WTC11 (cell line): ENCODE data around the gene NINJ2. TPM values are rescaled to one million over a fixed set of nuclear protein-coding genes. Genes with fewer than 3 reads are reported as not detected.

ENCODE experiments used
- ATAC-seq: fragments of 200-7000 bp; cut with Tn5 transposase; 2 replicates; pipeline ENCODE4 v1.10.0; 2021; ENCODE audit warnings: mild to moderate bottlenecking, moderate library complexity
- CTCF ChIA-PET: fragments of 300-600 bp; sonication (Branson Sonifier 250); formaldehyde crosslinking; loops from one replicate; lab custom pipeline; 2021; ENCODE audit warnings: antibody characterized with exemption; lab: Charles Lee
- POLR2A ChIA-PET: fragments of 350-600 bp; sonication (Branson Sonifier 250); formaldehyde crosslinking; loops from one replicate; lab custom pipeline; 2021; ENCODE audit warnings: antibody characterized with exemption; lab: Charles Lee
- DNase-seq: peaks from one replicate; pipeline ENCODE4 v3.0.0; 2021; ENCODE audit warnings: low spot score
- H3K27ac Mint-ChIP-seq: 2 replicates; pipeline ENCODE4 v1.8.0; 2021; ENCODE audit warnings: mixed read lengths
- H3K27me3 Mint-ChIP-seq: 2 replicates; pipeline ENCODE4 v1.8.0; 2021; ENCODE audit warnings: low read depth, mild to moderate bottlenecking, moderate library complexity, mixed read lengths
- H3K36me3 Mint-ChIP-seq: 2 replicates; pipeline ENCODE4 v1.8.0; 2021; ENCODE audit warnings: mixed read lengths
- H3K4me1 Mint-ChIP-seq: 2 replicates; pipeline ENCODE4 v1.8.0; 2022; ENCODE audit warnings: mixed read lengths
- H3K4me3 Mint-ChIP-seq: 2 replicates; pipeline ENCODE4 v1.8.0; 2021; ENCODE audit warnings: mild to moderate bottlenecking, moderate library complexity, mixed read lengths
- H3K9me3 Mint-ChIP-seq: 2 replicates; pipeline ENCODE4 v1.8.0; 2021; ENCODE audit warnings: mixed read lengths
- CBFB ChIP-seq: sonication (generic); formaldehyde crosslinking; IDR thresholded peaks from 2 replicates; pipeline ENCODE4 v1.8.1; 2022; ENCODE audit warnings: mild to moderate bottlenecking, low read depth, missing genetic modification reagents
- EMX1 ChIP-seq: fragments of 250-450 bp; sonication (Bioruptor Pico); IDR thresholded peaks from 2 replicates; pipeline ENCODE4 v1.8.0; 2021; ENCODE audit warnings: mild to moderate bottlenecking
- FOXP1 ChIP-seq: sonication (generic); formaldehyde crosslinking; IDR thresholded peaks from 2 replicates; pipeline ENCODE4 v1.8.0; 2022; ENCODE audit warnings: missing genetic modification reagents, mild to moderate bottlenecking, moderate library complexity, borderline replicate concordance
- GRHL2 ChIP-seq: fragments of 250-450 bp; sonication (Bioruptor Pico); IDR thresholded peaks from 2 replicates; pipeline ENCODE4 v1.8.0; 2022; ENCODE audit warnings: mild to moderate bottlenecking, moderate library complexity; ENCODE audit not compliant: insufficient replicate concordance, severe bottlenecking
- HMGA2 ChIP-seq: fragments of 250-450 bp; sonication (Bioruptor Pico); IDR thresholded peaks from 2 replicates; pipeline ENCODE4 v1.4.0; 2021; ENCODE audit warnings: mild to moderate bottlenecking, moderate library complexity
- IRF2 ChIP-seq: sonication (generic); formaldehyde crosslinking; IDR thresholded peaks from 2 replicates; pipeline ENCODE4 v1.8.0; 2022; ENCODE audit warnings: low read depth, missing genetic modification reagents, borderline replicate concordance
- MXD4 ChIP-seq: fragments of 250-450 bp; sonication (Bioruptor Pico); IDR thresholded peaks from 2 replicates; pipeline ENCODE4 v1.8.0; 2021; ENCODE audit warnings: mild to moderate bottlenecking, moderate library complexity, borderline replicate concordance
- MYBL2 ChIP-seq: sonication (generic); formaldehyde crosslinking; IDR thresholded peaks from 2 replicates; pipeline ENCODE4 v1.8.1; 2023; ENCODE audit warnings: mild to moderate bottlenecking, moderate library complexity, missing genetic modification reagents
- NFE2L1 ChIP-seq: sonication (generic); formaldehyde crosslinking; IDR thresholded peaks from 2 replicates; pipeline ENCODE4 v1.8.1; 2023; ENCODE audit warnings: missing genetic modification reagents
- RELA ChIP-seq: sonication (generic); formaldehyde crosslinking; IDR thresholded peaks from 2 replicates; pipeline ENCODE4 v1.8.1; 2022; ENCODE audit warnings: missing genetic modification reagents, mild to moderate bottlenecking, borderline replicate concordance
- SMAD4 ChIP-seq: sonication (generic); formaldehyde crosslinking; IDR thresholded peaks from 2 replicates; pipeline ENCODE4 v1.8.0; 2022; ENCODE audit warnings: mild to moderate bottlenecking, missing genetic modification reagents
- SP1 ChIP-seq: sonication (generic); formaldehyde crosslinking; conservative IDR thresholded peaks from 2 replicates; pipeline ENCODE4 v1.8.1; 2022; ENCODE audit warnings: missing genetic modification reagents
- TEAD1 ChIP-seq: sonication (generic); formaldehyde crosslinking; IDR thresholded peaks from 2 replicates; pipeline ENCODE4 v1.8.0; 2022; ENCODE audit warnings: mild to moderate bottlenecking, missing genetic modification reagents
- ZNF121 ChIP-seq: sonication (generic); formaldehyde crosslinking; IDR thresholded peaks from 2 replicates; pipeline ENCODE4 v1.8.0; 2023; ENCODE audit warnings: missing genetic modification reagents
- ZNF138 ChIP-seq: sonication (generic); formaldehyde crosslinking; conservative IDR thresholded peaks from 2 replicates; pipeline ENCODE4 v1.8.1; 2022; ENCODE audit warnings: mild to moderate bottlenecking, moderate library complexity, missing genetic modification reagents
- ZNF219 ChIP-seq: sonication (generic); formaldehyde crosslinking; IDR thresholded peaks from 2 replicates; pipeline ENCODE4 v1.8.0; 2023; ENCODE audit warnings: missing genetic modification reagents, mild to moderate bottlenecking, borderline replicate concordance
- ZNF317 ChIP-seq: sonication (generic); formaldehyde crosslinking; IDR thresholded peaks from 2 replicates; pipeline ENCODE4 v1.8.1; 2023; ENCODE audit warnings: low read depth, mild to moderate bottlenecking, moderate library complexity, missing genetic modification reagents, borderline replicate concordance
- ZNF396 ChIP-seq: fragments of 250-450 bp; sonication (Bioruptor Pico); IDR thresholded peaks from 2 replicates; pipeline ENCODE4 v1.8.0; 2021; ENCODE audit warnings: mild to moderate bottlenecking, moderate library complexity, borderline replicate concordance
- total RNA-seq: library from RNA; stranded (reverse); gene quantifications from 3 replicates; pipeline ENCODE4 v1.2.3, GENCODE V29; 2021
- TF ChIP-seq, protein P1 (sequence below): sonication (generic); formaldehyde crosslinking; IDR thresholded peaks from 2 replicates; pipeline ENCODE4 v1.8.0; 2022; ENCODE audit warnings: missing genetic modification reagents
- TF ChIP-seq, protein P2 (sequence below): fragments of 250-450 bp; sonication (Bioruptor Pico); IDR thresholded peaks from 2 replicates; pipeline ENCODE4 v1.9.0; 2021; ENCODE audit warnings: moderate library complexity, mild to moderate bottlenecking, inconsistent platforms, borderline replicate concordance
- TF ChIP-seq, protein P3 (sequence below): sonication (generic); formaldehyde crosslinking; IDR thresholded peaks from 2 replicates; pipeline ENCODE4 v1.8.1; 2023; ENCODE audit warnings: mild to moderate bottlenecking, missing genetic modification reagents, moderate library complexity
- TF ChIP-seq, protein P4 (sequence below): fragments of 200-600 bp; IDR thresholded peaks from 2 replicates; pipeline ENCODE4 v1.8.0; 2022; ENCODE audit warnings: antibody characterized with exemption
- TF ChIP-seq, protein P5 (sequence below): sonication (generic); formaldehyde crosslinking; IDR thresholded peaks from 2 replicates; pipeline ENCODE4 v1.8.1; 2023; ENCODE audit warnings: mild to moderate bottlenecking, missing genetic modification reagents
- TF ChIP-seq, protein P6 (sequence below): fragments of 250-450 bp; sonication (Bioruptor Pico); IDR thresholded peaks from 2 replicates; pipeline ENCODE4 v1.9.0; 2021; ENCODE audit warnings: mild to moderate bottlenecking

The NINJ2 gene
- total RNA-seq, 1 experiment from 2014 or later = 0.42 TPM

DNA sequence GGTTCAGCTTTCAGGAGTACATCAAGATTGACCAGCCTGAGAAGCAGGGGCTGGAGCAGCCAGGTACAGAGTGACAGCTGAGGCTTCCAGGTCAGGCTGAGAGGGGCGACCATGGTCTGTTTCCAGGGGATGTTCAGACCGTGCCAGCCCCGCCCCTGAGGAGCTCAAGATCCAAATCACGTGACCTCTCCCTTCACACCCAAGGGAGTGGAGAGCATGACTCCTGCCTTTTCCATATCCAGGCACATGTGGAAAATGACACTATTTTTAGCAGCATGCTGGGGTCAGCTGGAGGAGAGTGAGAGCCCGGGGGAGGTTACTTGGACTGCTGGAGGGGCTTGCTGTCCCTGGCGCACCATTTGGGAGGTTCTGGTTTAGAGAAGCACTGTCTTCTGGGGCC lies 110.8 kb downstream of the NINJ2 start (continued):
- TF ChIP-seq, protein P1, sequence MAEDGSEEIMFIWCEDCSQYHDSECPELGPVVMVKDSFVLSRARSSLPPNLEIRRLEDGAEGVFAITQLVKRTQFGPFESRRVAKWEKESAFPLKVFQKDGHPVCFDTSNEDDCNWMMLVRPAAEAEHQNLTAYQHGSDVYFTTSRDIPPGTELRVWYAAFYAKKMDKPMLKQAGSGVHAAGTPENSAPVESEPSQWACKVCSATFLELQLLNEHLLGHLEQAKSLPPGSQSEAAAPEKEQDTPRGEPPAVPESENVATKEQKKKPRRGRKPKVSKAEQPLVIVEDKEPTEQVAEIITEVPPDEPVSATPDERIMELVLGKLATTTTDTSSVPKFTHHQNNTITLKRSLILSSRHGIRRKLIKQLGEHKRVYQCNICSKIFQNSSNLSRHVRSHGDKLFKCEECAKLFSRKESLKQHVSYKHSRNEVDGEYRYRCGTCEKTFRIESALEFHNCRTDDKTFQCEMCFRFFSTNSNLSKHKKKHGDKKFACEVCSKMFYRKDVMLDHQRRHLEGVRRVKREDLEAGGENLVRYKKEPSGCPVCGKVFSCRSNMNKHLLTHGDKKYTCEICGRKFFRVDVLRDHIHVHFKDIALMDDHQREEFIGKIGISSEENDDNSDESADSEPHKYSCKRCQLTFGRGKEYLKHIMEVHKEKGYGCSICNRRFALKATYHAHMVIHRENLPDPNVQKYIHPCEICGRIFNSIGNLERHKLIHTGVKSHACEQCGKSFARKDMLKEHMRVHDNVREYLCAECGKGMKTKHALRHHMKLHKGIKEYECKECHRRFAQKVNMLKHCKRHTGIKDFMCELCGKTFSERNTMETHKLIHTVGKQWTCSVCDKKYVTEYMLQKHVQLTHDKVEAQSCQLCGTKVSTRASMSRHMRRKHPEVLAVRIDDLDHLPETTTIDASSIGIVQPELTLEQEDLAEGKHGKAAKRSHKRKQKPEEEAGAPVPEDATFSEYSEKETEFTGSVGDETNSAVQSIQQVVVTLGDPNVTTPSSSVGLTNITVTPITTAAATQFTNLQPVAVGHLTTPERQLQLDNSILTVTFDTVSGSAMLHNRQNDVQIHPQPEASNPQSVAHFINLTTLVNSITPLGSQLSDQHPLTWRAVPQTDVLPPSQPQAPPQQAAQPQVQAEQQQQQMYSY (CRISPR knock-in tag) = no peak
- TF ChIP-seq, protein P2, sequence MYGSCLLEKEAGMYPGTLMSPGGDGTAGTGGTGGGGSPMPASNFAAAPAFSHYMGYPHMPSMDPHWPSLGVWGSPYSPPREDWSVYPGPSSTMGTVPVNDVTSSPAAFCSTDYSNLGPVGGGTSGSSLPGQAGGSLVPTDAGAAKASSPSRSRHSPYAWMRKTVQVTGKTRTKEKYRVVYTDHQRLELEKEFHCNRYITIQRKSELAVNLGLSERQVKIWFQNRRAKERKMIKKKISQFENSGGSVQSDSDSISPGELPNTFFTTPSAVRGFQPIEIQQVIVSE (CRISPR knock-in tag) = no peak
- TF ChIP-seq IRF2 (CRISPR knock-in tag) = no peak
- TF ChIP-seq, protein P3, sequence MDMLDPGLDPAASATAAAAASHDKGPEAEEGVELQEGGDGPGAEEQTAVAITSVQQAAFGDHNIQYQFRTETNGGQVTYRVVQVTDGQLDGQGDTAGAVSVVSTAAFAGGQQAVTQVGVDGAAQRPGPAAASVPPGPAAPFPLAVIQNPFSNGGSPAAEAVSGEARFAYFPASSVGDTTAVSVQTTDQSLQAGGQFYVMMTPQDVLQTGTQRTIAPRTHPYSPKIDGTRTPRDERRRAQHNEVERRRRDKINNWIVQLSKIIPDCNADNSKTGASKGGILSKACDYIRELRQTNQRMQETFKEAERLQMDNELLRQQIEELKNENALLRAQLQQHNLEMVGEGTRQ (CRISPR knock-in tag) = no peak
- TF ChIP-seq, protein P4, sequence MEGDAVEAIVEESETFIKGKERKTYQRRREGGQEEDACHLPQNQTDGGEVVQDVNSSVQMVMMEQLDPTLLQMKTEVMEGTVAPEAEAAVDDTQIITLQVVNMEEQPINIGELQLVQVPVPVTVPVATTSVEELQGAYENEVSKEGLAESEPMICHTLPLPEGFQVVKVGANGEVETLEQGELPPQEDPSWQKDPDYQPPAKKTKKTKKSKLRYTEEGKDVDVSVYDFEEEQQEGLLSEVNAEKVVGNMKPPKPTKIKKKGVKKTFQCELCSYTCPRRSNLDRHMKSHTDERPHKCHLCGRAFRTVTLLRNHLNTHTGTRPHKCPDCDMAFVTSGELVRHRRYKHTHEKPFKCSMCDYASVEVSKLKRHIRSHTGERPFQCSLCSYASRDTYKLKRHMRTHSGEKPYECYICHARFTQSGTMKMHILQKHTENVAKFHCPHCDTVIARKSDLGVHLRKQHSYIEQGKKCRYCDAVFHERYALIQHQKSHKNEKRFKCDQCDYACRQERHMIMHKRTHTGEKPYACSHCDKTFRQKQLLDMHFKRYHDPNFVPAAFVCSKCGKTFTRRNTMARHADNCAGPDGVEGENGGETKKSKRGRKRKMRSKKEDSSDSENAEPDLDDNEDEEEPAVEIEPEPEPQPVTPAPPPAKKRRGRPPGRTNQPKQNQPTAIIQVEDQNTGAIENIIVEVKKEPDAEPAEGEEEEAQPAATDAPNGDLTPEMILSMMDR = no peak
- no peak for TF ChIP-seq ZNF219 (CRISPR knock-in tag)
- TF ChIP-seq ZNF121 (CRISPR knock-in tag) = no peak
- TF ChIP-seq, all 79 proteins: peak for 0

DNA sequence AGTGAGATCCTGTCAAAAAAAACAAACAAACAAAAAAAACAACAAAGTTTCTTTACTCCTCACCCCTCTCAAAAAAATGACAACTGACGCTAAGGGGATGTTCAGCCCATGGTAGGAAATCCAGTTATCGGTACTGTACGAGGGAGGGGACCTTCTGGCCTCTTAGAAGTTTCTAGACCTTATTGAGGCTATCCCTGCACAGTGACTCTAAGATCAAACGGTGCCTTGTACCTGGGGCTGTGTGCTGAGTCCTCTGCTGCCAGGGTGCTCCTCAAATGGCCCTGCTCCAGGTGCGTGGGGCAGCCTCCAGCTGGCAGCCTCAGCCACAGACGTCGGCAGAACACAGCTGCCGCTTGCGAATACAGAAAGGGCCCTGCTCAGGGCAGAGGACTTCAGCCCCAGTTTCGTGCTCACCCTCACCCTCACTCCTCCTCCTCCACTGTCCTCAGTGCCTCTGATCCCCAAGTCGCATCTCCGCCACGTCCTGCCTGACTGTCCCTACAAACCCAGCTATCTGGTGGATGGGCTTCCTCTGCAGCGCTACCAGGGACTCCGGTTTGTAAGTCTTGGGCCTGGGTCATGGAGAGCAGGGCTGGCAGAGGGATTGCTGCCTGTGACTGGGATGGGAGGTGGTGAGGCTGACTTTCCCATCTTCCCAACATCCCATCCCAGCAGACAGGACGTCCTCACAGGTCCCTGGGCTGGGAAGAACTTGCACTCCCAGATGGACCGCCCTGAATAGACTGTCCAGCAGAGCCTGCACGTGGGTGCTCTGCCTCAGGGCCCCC lies 112.6 kb downstream of the NINJ2 start:
- DNase-seq = no peak
- H3K27me3 Mint-ChIP-seq = no peaks in the 10 kb centered on the region
- H3K27ac Mint-ChIP-seq = no peak overlapping the region
- peaks cover 7% of the 10 kb centered on the region for H3K36me3 Mint-ChIP-seq
- no peaks in the 10 kb centered on the region; the same call in 1 of the 2 replicates for H3K4me1 Mint-ChIP-seq
- no peak for TF ChIP-seq SMAD4
- no peak for TF ChIP-seq MXD4
- TF ChIP-seq MYBL2 (CRISPR knock-in tag) = no peak
- no peak for TF ChIP-seq ZNF317 (CRISPR knock-in tag)
- no peak for TF ChIP-seq GRHL2 (CRISPR knock-in tag)
- no peak for TF ChIP-seq ZNF138 (CRISPR knock-in tag)
- TF ChIP-seq EMX1 (CRISPR knock-in tag) = no peak
- no peak for TF ChIP-seq CBFB (CRISPR knock-in tag)
- TF ChIP-seq, protein P5, sequence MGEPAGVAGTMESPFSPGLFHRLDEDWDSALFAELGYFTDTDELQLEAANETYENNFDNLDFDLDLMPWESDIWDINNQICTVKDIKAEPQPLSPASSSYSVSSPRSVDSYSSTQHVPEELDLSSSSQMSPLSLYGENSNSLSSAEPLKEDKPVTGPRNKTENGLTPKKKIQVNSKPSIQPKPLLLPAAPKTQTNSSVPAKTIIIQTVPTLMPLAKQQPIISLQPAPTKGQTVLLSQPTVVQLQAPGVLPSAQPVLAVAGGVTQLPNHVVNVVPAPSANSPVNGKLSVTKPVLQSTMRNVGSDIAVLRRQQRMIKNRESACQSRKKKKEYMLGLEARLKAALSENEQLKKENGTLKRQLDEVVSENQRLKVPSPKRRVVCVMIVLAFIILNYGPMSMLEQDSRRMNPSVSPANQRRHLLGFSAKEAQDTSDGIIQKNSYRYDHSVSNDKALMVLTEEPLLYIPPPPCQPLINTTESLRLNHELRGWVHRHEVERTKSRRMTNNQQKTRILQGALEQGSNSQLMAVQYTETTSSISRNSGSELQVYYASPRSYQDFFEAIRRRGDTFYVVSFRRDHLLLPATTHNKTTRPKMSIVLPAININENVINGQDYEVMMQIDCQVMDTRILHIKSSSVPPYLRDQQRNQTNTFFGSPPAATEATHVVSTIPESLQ (CRISPR knock-in tag) = no peak
- no peak for TF ChIP-seq ZNF396 (CRISPR knock-in tag)
- TF ChIP-seq FOXP1 (CRISPR knock-in tag) = no peak
- no peak for TF ChIP-seq RELA (CRISPR knock-in tag)
- TF ChIP-seq, protein P6, sequence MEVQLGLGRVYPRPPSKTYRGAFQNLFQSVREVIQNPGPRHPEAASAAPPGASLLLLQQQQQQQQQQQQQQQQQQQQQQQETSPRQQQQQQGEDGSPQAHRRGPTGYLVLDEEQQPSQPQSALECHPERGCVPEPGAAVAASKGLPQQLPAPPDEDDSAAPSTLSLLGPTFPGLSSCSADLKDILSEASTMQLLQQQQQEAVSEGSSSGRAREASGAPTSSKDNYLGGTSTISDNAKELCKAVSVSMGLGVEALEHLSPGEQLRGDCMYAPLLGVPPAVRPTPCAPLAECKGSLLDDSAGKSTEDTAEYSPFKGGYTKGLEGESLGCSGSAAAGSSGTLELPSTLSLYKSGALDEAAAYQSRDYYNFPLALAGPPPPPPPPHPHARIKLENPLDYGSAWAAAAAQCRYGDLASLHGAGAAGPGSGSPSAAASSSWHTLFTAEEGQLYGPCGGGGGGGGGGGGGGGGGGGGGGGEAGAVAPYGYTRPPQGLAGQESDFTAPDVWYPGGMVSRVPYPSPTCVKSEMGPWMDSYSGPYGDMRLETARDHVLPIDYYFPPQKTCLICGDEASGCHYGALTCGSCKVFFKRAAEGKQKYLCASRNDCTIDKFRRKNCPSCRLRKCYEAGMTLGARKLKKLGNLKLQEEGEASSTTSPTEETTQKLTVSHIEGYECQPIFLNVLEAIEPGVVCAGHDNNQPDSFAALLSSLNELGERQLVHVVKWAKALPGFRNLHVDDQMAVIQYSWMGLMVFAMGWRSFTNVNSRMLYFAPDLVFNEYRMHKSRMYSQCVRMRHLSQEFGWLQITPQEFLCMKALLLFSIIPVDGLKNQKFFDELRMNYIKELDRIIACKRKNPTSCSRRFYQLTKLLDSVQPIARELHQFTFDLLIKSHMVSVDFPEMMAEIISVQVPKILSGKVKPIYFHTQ (CRISPR knock-in tag) = no peak
- no peak for TF ChIP-seq NFE2L1 (CRISPR knock-in tag)
- TF ChIP-seq HMGA2 (CRISPR knock-in tag) = no peak
- no peak for TF ChIP-seq TEAD1 (CRISPR knock-in tag)
- TF ChIP-seq SP1 (CRISPR knock-in tag) = no peak
- ATAC-seq = no peak
- ChIA-PET POLR2A (no interaction called here), CTCF (interaction anchor here (1.0 to 1.3 kb wide), 2 partner anchors 25 to 108 kb away, joined by 3 to 4 read pairs; no protein-coding TSS in a partner anchor)
- no peak overlapping the region for H3K4me3 Mint-ChIP-seq
- H3K9me3 Mint-ChIP-seq = peaks cover 4% of the 10 kb centered on the region; the same call in 1 of the 2 replicates
